Keratinocyte (primary cell): ENCODE measurements around the gene KRTAP22-2.

Experiments used
- EZH2 ChIP-seq: IDR thresholded peaks from one replicate; pipeline ENCODE4 v1.6.1; 2012; ENCODE audit warnings: inconsistent platforms, mild to moderate bottlenecking, low read length, moderate library complexity
- TF ChIP-seq, protein P1 (sequence below), 3 experiments: IDR thresholded peaks in 1 of 3; conservative IDR thresholded peaks in 1 of 3; optimal IDR thresholded peaks in 1 of 3; 2 replicates in 2 of 3; 3 replicates in 1 of 3; pipeline versions ENCODE3 to v1.5.1; 2011; ENCODE audit warnings: low read length in 3 of 3, mild to moderate bottlenecking in 3 of 3, moderate library complexity in 2 of 3, control low read depth in 1 of 3, inconsistent platforms in 1 of 3; ENCODE audit not compliant: insufficient read depth in 2 of 3; ENCODE audit errors: extremely low read depth in 1 of 3

DNA sequence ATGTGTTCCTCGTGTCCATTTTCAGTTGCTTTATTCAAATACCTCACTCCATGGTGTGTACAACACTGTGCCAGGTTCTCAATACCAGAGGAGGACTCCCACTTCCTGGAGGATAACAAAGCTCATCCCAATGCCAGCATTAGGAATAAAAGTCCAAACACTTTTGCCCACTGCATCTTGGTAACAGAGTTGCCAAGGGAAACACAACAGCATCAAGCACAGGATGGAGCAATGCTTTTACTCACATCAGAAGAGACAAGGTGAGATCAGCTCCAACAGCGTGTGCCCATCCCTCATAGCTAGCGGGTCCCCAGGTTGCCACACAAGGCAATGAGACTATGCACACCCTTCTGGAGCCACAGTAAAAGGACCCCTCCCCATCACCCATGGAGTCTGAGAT lies 33.2 kb upstream of the KRTAP22-2 start:
- TF ChIP-seq, protein P1, sequence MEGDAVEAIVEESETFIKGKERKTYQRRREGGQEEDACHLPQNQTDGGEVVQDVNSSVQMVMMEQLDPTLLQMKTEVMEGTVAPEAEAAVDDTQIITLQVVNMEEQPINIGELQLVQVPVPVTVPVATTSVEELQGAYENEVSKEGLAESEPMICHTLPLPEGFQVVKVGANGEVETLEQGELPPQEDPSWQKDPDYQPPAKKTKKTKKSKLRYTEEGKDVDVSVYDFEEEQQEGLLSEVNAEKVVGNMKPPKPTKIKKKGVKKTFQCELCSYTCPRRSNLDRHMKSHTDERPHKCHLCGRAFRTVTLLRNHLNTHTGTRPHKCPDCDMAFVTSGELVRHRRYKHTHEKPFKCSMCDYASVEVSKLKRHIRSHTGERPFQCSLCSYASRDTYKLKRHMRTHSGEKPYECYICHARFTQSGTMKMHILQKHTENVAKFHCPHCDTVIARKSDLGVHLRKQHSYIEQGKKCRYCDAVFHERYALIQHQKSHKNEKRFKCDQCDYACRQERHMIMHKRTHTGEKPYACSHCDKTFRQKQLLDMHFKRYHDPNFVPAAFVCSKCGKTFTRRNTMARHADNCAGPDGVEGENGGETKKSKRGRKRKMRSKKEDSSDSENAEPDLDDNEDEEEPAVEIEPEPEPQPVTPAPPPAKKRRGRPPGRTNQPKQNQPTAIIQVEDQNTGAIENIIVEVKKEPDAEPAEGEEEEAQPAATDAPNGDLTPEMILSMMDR (optimal IDR thresholded peaks at IDR 0.05 in 1 of 3, IDR thresholded peaks at IDR 0.05 in 1 of 3, conservative IDR thresholded peaks at IDR 0.05 in 1 of 3; ENCODE audit: extremely low read depth in 1 of 3, insufficient read depth in 2 of 3, low read length in 3 of 3): no peak
- TF ChIP-seq EZH2: no peak
